H9 (cell line): ENCODE data around the gene STK32B. TPM values are rescaled to one million over a fixed set of nuclear protein-coding genes. Genes with fewer than 3 reads are reported as not detected.

Experiments used
- DNase-seq: peaks from one replicate; pipeline ENCODE4 v3.0.0-alpha.2; 2017
- H2AFZ ChIP-seq: one replicate; pipeline ENCODE4 v1.6.1; 2013; ENCODE audit warnings: mild to moderate bottlenecking, low read length, control low read depth, moderate library complexity
- H2AK5ac ChIP-seq: 2 replicates; pipeline ENCODE4 v1.6.1; 2013; ENCODE audit warnings: low read length, control low read depth, mixed read lengths; ENCODE audit not compliant: insufficient read length
- H2BK120ac ChIP-seq: one replicate; pipeline ENCODE4 v1.6.1; 2013; ENCODE audit warnings: low read depth, mild to moderate bottlenecking, low read length, control low read depth, inconsistent platforms; ENCODE audit not compliant: poor library complexity, severe bottlenecking
- H2BK12ac ChIP-seq: 2 replicates; pipeline ENCODE4 v1.6.1; 2013; ENCODE audit warnings: low read length, control low read depth, mixed read lengths, low read depth; ENCODE audit not compliant: insufficient read length
- H2BK15ac ChIP-seq: 2 replicates; pipeline ENCODE4 v1.6.1; 2013; ENCODE audit warnings: low read depth, low read length, control low read depth
- H2BK20ac ChIP-seq: one replicate; pipeline ENCODE4 v1.6.1; 2013; ENCODE audit warnings: low read depth, mild to moderate bottlenecking, low read length, control low read depth, inconsistent platforms; ENCODE audit not compliant: poor library complexity, severe bottlenecking
- H2BK5ac ChIP-seq: 2 replicates; pipeline ENCODE4 v1.6.1; 2013; ENCODE audit warnings: low read length, control low read depth, mixed read lengths; ENCODE audit not compliant: insufficient read length
- H3K14ac ChIP-seq: 2 replicates; pipeline ENCODE4 v1.6.1; 2013; ENCODE audit warnings: low read length, control low read depth; ENCODE audit not compliant: insufficient read depth
- H3K18ac ChIP-seq: 2 replicates; pipeline ENCODE4 v1.6.1; 2013; ENCODE audit warnings: low read depth, mild to moderate bottlenecking, mixed read lengths, low read length, control low read depth; ENCODE audit not compliant: insufficient read length
- H3K23ac ChIP-seq: 2 replicates; pipeline ENCODE4 v1.6.1; 2013; ENCODE audit warnings: low read length, control low read depth, mixed read lengths, low read depth; ENCODE audit not compliant: insufficient read length
- H3K23me2 ChIP-seq: 2 replicates; pipeline ENCODE4 v1.6.1; 2013; ENCODE audit warnings: low read depth, mild to moderate bottlenecking, mixed read lengths, low read length, control low read depth; ENCODE audit not compliant: insufficient read length, poor library complexity, severe bottlenecking
- H3K27ac ChIP-seq: 2 replicates; pipeline ENCODE4 v1.5.1; 2013; ENCODE audit warnings: low read length, control low read depth, mixed read lengths, low read depth; ENCODE audit not compliant: insufficient read length
- H3K27me3 ChIP-seq: 2 replicates; pipeline ENCODE4 v1.6.1; 2013; ENCODE audit warnings: low read length, control low read depth, inconsistent platforms; ENCODE audit not compliant: insufficient read depth
- H3K4ac ChIP-seq: 2 replicates; pipeline ENCODE4 v1.6.1; 2013; ENCODE audit warnings: low read depth, mild to moderate bottlenecking, control low read depth, inconsistent platforms, low read length, moderate library complexity
- H3K4me1 ChIP-seq: 2 replicates; pipeline ENCODE4 v1.6.1; 2013; ENCODE audit warnings: low read length, control low read depth, inconsistent platforms; ENCODE audit not compliant: insufficient read depth
- H3K4me2 ChIP-seq: 2 replicates; pipeline ENCODE4 v1.6.1; 2013; ENCODE audit warnings: low read length, control low read depth, mixed read lengths; ENCODE audit not compliant: insufficient read length, insufficient read depth
- H3K56ac ChIP-seq: 2 replicates; pipeline ENCODE4 v1.6.1; 2013; ENCODE audit warnings: low read depth, mild to moderate bottlenecking, mixed read lengths, low read length, control low read depth; ENCODE audit not compliant: insufficient read length
- H3K79me1 ChIP-seq: 2 replicates; pipeline ENCODE4 v1.6.1; 2013; ENCODE audit warnings: low read depth, mild to moderate bottlenecking, moderate library complexity, low read length, control low read depth, inconsistent platforms; ENCODE audit not compliant: insufficient read depth, poor library complexity, severe bottlenecking
- H3K79me2 ChIP-seq: 2 replicates; pipeline ENCODE4 v1.6.1; 2013; ENCODE audit warnings: low read length, control low read depth, inconsistent platforms; ENCODE audit not compliant: insufficient read depth
- H3K9ac ChIP-seq: 2 replicates; pipeline ENCODE4 v1.6.1; 2013; ENCODE audit warnings: low read length, control low read depth, mixed read lengths; ENCODE audit not compliant: insufficient read length; ENCODE audit errors: extremely low read depth
- H3K9me3 ChIP-seq: one replicate; pipeline ENCODE4 v1.6.1; 2013; ENCODE audit warnings: low read depth, low read length, inconsistent platforms; ENCODE audit not compliant: control insufficient read depth
- H3T11ph ChIP-seq: one replicate; pipeline ENCODE4 v1.6.1; 2013; ENCODE audit warnings: mild to moderate bottlenecking, low read length, control low read depth, inconsistent platforms
- H4K20me1 ChIP-seq: one replicate; pipeline ENCODE4 v1.6.1; 2013; ENCODE audit not compliant: control insufficient read depth, insufficient read length, insufficient read depth
- H4K5ac ChIP-seq: 2 replicates; pipeline ENCODE4 v1.6.1; 2013; ENCODE audit warnings: low read depth, mild to moderate bottlenecking, mixed read lengths, low read length, control low read depth; ENCODE audit not compliant: insufficient read length
- H4K8ac ChIP-seq: replicated peaks from 2 replicates; pipeline ENCODE4 v1.6.1; 2013; ENCODE audit warnings: low read length, control low read depth, mixed read lengths, low read depth; ENCODE audit not compliant: insufficient read length
- H4K91ac ChIP-seq: 2 replicates; pipeline ENCODE4 v1.6.1; 2013; ENCODE audit warnings: low read depth, mild to moderate bottlenecking, moderate library complexity, mixed read lengths, low read length, control low read depth; ENCODE audit not compliant: insufficient read length
- H3K27ac Mint-ChIP-seq, 3 experiments: 2 replicates in 2 of 3; 3 replicates in 1 of 3; pipeline ENCODE4 v1.8.0; 2020 to 2021; ENCODE audit warnings: mixed read lengths in 3 of 3, mild to moderate bottlenecking in 1 of 3, moderate library complexity in 1 of 3
- H3K27me3 Mint-ChIP-seq: 2 replicates; pipeline ENCODE4 v1.8.0; 2021; ENCODE audit warnings: low read depth, mild to moderate bottlenecking, moderate library complexity, mixed read lengths
- H3K36me3 Mint-ChIP-seq, 3 experiments: 2 replicates in 2 of 3; 3 replicates in 1 of 3; pipeline ENCODE4 v1.8.0; 2020 to 2021; ENCODE audit warnings: low read depth in 3 of 3, mixed read lengths in 3 of 3; ENCODE audit not compliant: insufficient read depth in 1 of 3
- H3K4me1 Mint-ChIP-seq, 2 experiments: 2 replicates each; pipeline ENCODE4 v1.8.0; 2020; ENCODE audit warnings: mixed read lengths in 2 of 2
- H3K4me3 Mint-ChIP-seq, 2 experiments: 2 replicates in 1 of 2; 3 replicates in 1 of 2; pipeline ENCODE4 v1.8.0; 2020 to 2021; ENCODE audit warnings: mild to moderate bottlenecking in 2 of 2, mixed read lengths in 2 of 2, moderate library complexity in 1 of 2
- H3K9me3 Mint-ChIP-seq, 2 experiments: 2 replicates in 1 of 2; 3 replicates in 1 of 2; pipeline ENCODE4 v1.8.0; 2020; ENCODE audit warnings: mild to moderate bottlenecking in 2 of 2, mixed read lengths in 2 of 2, moderate library complexity in 1 of 2
- CTCF ChIP-seq: fragments of 200-600 bp; sonication (generic); conservative IDR thresholded peaks from 3 replicates; pipeline ENCODE4 v1.8.0; 2021; ENCODE audit warnings: antibody characterized with exemption, mild to moderate bottlenecking
- WGBS: extraction: QIAGEN DNeasy Blood & Tissue Kit; methylation state at CpG from one replicate; pipeline ENCODE4 v1.1.7; 2013; ENCODE audit warnings: missing lambda C conversion rate, low lambda C conversion rate, mixed read lengths; ENCODE audit not compliant: insufficient read length; ENCODE audit errors: extremely low coverage; 5-methylcytosine and 5-hydroxymethylcytosine counted together
- total RNA-seq: library from RNA; stranded (reverse); gene quantifications from 2 replicates; pipeline ENCODE4 v1.2.1, GENCODE V29; 2021

The STK32B gene
- total RNA-seq, 1 experiment from 2014 or later, result 1.0 TPM

- Mint-ChIP-seq H3K27ac (no peak overlapping the region), H3K4me3 (no peak overlapping the region), H3K9me3 (no peaks in the 10 kb centered on the region), H3K4me1 (no peaks in the 10 kb centered on the region), H3K36me3 (no peaks in the 10 kb centered on the region; a peak in 1 of 7 replicates), H3K27me3 (peaks cover 2% of the 10 kb centered on the region)
- Histone ChIP-seq H3K4me2 (no peak overlapping the region), H3K23me2 (no peaks in the 10 kb centered on the region), H4K91ac (no peak overlapping the region), H3K79me2 (no peaks in the 10 kb centered on the region), H3K27ac (no peak overlapping the region), H4K5ac (no peak overlapping the region), H2BK20ac (no peak overlapping the region), H3K9me3 (no peaks in the 10 kb centered on the region), H3K79me1 (no peaks in the 10 kb centered on the region), H2BK12ac (no peak overlapping the region), H2AK5ac (no peak overlapping the region), H3K18ac (no peak overlapping the region), H2BK5ac (no peak overlapping the region), H3K4me1 (no peaks in the 10 kb centered on the region), H3K56ac (no peak overlapping the region), H3T11ph (no peak overlapping the region), H2AFZ (no peak overlapping the region), H3K4ac (no peak overlapping the region), H2BK120ac (no peak overlapping the region), H3K14ac (no peak overlapping the region), H3K9ac (no peak overlapping the region), H4K8ac (no peak overlapping the region), H3K23ac (no peak overlapping the region), H4K20me1 (no peaks in the 10 kb centered on the region), H3K27me3 (no peaks in the 10 kb centered on the region), H2BK15ac (no peak overlapping the region)
- TF ChIP-seq CTCF, result no peak
- no peak for DNase-seq
- WGBS, result no CpG with 5 or more reads among the region's 14 CpGs
These were observed 403.8 kb downstream of the STK32B start for GRCh38 chr4:5455003-5455585.
